Upper lobe of left lung (tissue), 6 donors: ENCODE data around the gene RPL38. TPM values are rescaled to one million over a fixed set of nuclear protein-coding genes. Genes with fewer than 3 reads are reported as not detected.

ENCODE experiments used
- ATAC-seq, 2 donors: fragments of 200-7000 bp; cut with Tn5 transposase; one replicate each; pipeline ENCODE4 v1.9.1; 2022; ENCODE audit warnings: mild to moderate bottlenecking in 2 of 2, moderate library complexity in 2 of 2; ENCODE audit not compliant: low FRiP score in 2 of 2
- DNase-seq, 2 donors: peaks; one replicate each; pipeline ENCODE4 v3.0.0-alpha.2; 2019 to 2020
- H3K27ac ChIP-seq, 4 donors: fragments of 200-600 bp; sonication (generic); one replicate each; pipeline ENCODE4 v1.5.1; 2016 to 2019
- H3K27me3 ChIP-seq, 4 donors: fragments of 200-600 bp; sonication (generic); one replicate each; pipeline ENCODE4 v1.5.1; 2017 to 2019
- H3K36me3 ChIP-seq, 4 donors: fragments of 200-600 bp; sonication (generic); one replicate each; pipeline ENCODE4 v1.5.1; 2016 to 2019
- H3K4me1 ChIP-seq, 4 donors: fragments of 200-600 bp; sonication (generic); one replicate each; pipeline ENCODE4 v1.5.1; 2018 to 2019
- H3K4me3 ChIP-seq, 4 donors: fragments of 200-600 bp; sonication (generic); one replicate each; pipeline ENCODE4 v1.5.1; 2017 to 2019; ENCODE audit warnings: mild to moderate bottlenecking in 2 of 4, moderate library complexity in 1 of 4
- H3K9me3 ChIP-seq, 4 donors: fragments of 200-600 bp; sonication (generic); one replicate each; pipeline ENCODE4 v1.5.1; 2018 to 2019
- EP300 ChIP-seq, 4 donors: sonication (generic); formaldehyde crosslinking; IDR thresholded peaks; one replicate each; pipeline ENCODE4 v1.5.1; 2017; ENCODE audit warnings: antibody characterized with exemption in 4 of 4, control low read depth in 2 of 4
- POLR2A ChIP-seq, 4 donors: fragments of 450-650 bp; IDR thresholded peaks; one replicate each; pipeline ENCODE4 v1.5.1; 2016 to 2017; ENCODE audit warnings: antibody characterized with exemption in 4 of 4, mild to moderate bottlenecking in 2 of 4
- POLR2AphosphoS5 ChIP-seq, 2 donors: sonication (generic); formaldehyde crosslinking; IDR thresholded peaks; one replicate each; pipeline ENCODE4 v1.5.1; 2017; ENCODE audit warnings: antibody characterized with exemption in 2 of 2
- WGBS, 2 donors: methylation state at CpG; one replicate each; pipeline ENCODE4 v1.1.5; 2017 to 2018; 5-methylcytosine and 5-hydroxymethylcytosine counted together
- total RNA-seq, 6 donors: library from RNA; depleted of rRNA in 4 of 6; stranded (reverse); fragments of >200 nt in 4 of 6; gene quantifications; one replicate each; pipeline versions ENCODE4 v1.1.0 to v1.2.1, GENCODE V29; 2016 to 2021
- TF ChIP-seq, protein P1 (sequence below), 6 experiments: fragments of 450-650 bp in 4 of 6; fragments of 200-600 bp in 2 of 6; sonication (generic) in 2 of 6; IDR thresholded peaks; one replicate each; pipeline ENCODE4 v1.5.1; 2016 to 2019; ENCODE audit warnings: antibody characterized with exemption in 6 of 6
- donor health status: DM: no; HTN: no; CAD: no; lungs with moderate emphysema.
- donor health status: DM: no; HTN: yes; CAD: no; lungs with severe emphysema.

RPL38 gene
- total RNA-seq, 6 donors from 2014 or later: 334 to 709 (median 485) TPM

GRCh38 chr17:74163271-74163821 is 40.1 kb upstream of the RPL38 start:
- no peaks in the 10 kb centered on the region for H3K36me3 ChIP-seq
- H3K27ac ChIP-seq: no peak overlapping the region
- H3K4me1 ChIP-seq: no peaks in the 10 kb centered on the region
- no peak overlapping the region for H3K4me3 ChIP-seq
- H3K27me3 ChIP-seq: no peaks in the 10 kb centered on the region
- TF ChIP-seq EP300 (IDR thresholded peaks at IDR 0.05) (no peak), POLR2AphosphoS5 (IDR thresholded peaks at IDR 0.05) (no peak), POLR2A (IDR thresholded peaks at IDR 0.05) (no peak)
- TF ChIP-seq, protein P1, sequence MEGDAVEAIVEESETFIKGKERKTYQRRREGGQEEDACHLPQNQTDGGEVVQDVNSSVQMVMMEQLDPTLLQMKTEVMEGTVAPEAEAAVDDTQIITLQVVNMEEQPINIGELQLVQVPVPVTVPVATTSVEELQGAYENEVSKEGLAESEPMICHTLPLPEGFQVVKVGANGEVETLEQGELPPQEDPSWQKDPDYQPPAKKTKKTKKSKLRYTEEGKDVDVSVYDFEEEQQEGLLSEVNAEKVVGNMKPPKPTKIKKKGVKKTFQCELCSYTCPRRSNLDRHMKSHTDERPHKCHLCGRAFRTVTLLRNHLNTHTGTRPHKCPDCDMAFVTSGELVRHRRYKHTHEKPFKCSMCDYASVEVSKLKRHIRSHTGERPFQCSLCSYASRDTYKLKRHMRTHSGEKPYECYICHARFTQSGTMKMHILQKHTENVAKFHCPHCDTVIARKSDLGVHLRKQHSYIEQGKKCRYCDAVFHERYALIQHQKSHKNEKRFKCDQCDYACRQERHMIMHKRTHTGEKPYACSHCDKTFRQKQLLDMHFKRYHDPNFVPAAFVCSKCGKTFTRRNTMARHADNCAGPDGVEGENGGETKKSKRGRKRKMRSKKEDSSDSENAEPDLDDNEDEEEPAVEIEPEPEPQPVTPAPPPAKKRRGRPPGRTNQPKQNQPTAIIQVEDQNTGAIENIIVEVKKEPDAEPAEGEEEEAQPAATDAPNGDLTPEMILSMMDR (IDR thresholded peaks at IDR 0.05): no peak
- ATAC-seq (peak in 1 of 2 donors; percentile 23), DNase-seq (no peak)
- 50 to 58% methylated on average over 11 of the region's 11 CpGs for WGBS, 2 donors
- H3K9me3 ChIP-seq: no peaks in the 10 kb centered on the region

DNA sequence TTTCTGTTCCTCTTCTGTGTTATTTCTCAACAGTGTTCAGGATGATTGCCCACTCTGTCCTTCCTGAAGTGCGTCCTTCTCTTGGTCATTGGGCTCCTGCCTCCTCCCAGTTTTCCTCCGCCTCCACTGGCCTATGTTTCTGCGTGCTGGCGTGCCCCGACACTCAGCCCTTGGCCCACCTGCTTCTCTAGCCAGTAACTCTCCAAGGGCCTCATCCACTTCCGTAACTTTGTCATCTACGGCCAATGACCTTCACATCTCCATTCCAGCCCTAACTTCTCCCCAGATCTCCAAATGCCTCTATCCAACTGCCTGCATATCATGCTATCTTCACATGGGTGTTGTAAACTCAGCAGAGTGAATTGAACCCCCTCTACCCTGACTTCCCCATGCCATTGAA is 39.6 kb upstream of the RPL38 start:
- H3K9me3 ChIP-seq: no peaks in the 10 kb centered on the region
- 75 to 78% methylated on average over 7 of the region's 7 CpGs for WGBS, 2 donors
- H3K27ac ChIP-seq: no peak overlapping the region
- no peaks in the 10 kb centered on the region for H3K4me1 ChIP-seq
- no peak for TF ChIP-seq POLR2AphosphoS5 (IDR thresholded peaks at IDR 0.05)
- TF ChIP-seq EP300 (IDR thresholded peaks at IDR 0.05): no peak
- TF ChIP-seq POLR2A (IDR thresholded peaks at IDR 0.05): no peak
- TF ChIP-seq, protein P1 (IDR thresholded peaks at IDR 0.05): no peak
- DNase-seq: no peak
- H3K4me3 ChIP-seq: no peak overlapping the region
- H3K36me3 ChIP-seq: no peaks in the 10 kb centered on the region
- ATAC-seq: no peak
- no peaks in the 10 kb centered on the region for H3K27me3 ChIP-seq

GRCh38 chr17:74164446-74165045 is 38.9 kb upstream of the RPL38 start:
- no peaks in the 10 kb centered on the region for H3K9me3 ChIP-seq
- TF ChIP-seq POLR2AphosphoS5 (IDR thresholded peaks at IDR 0.05) (no peak), POLR2A (IDR thresholded peaks at IDR 0.05) (no peak), EP300 (IDR thresholded peaks at IDR 0.05) (no peak)
- TF ChIP-seq, protein P1 (IDR thresholded peaks at IDR 0.05): no peak
- no peak for ATAC-seq
- no peaks in the 10 kb centered on the region for H3K4me1 ChIP-seq
- H3K36me3 ChIP-seq: no peaks in the 10 kb centered on the region
- no peak overlapping the region for H3K27ac ChIP-seq
- H3K27me3 ChIP-seq: no peaks in the 10 kb centered on the region
- WGBS, 2 donors: 86 to 90% methylated on average over 9 of the region's 9 CpGs
- H3K4me3 ChIP-seq: no peak overlapping the region
- DNase-seq: no peak

DNA sequence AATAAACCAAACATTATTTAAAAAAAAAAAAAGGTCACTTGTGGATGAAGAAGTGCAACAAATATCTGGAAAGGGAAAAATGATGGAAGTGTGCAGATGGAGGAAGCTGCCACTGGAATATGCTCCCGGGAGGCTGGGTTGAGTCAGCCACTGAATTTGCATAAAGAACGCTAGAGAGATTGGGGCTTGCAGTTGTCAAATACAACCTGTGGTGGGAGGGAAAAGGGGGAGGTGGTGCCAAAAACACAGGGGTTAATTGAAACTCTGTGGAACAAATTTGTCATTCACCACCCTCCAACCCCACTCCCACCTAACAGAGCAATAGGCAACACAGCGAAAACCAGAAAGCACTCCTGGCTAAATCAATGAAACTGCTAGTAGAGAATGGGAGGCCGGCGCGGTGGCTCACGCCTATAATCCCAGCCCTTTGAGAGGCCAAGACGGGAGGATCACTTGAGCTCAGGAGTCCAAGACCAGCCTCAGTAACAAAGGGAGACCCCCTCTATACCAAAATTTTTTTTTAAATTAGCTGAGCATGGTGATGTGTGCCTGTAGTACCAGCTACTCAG is 37.6 kb upstream of the RPL38 start:
- ATAC-seq: no peak
- H3K27ac ChIP-seq: no peak overlapping the region
- WGBS, 2 donors: 80 to 81% methylated on average over 8 of the region's 8 CpGs
- H3K27me3 ChIP-seq: no peaks in the 10 kb centered on the region
- no peaks in the 10 kb centered on the region for H3K4me1 ChIP-seq
- no peaks in the 10 kb centered on the region for H3K36me3 ChIP-seq
- TF ChIP-seq, protein P1 (IDR thresholded peaks at IDR 0.05): no peak
- DNase-seq: no peak
- H3K4me3 ChIP-seq: no peak overlapping the region
- H3K9me3 ChIP-seq: no peaks in the 10 kb centered on the region

GRCh38 chr17:74170924-74171323 is 32.6 kb upstream of the RPL38 start:
- H3K27ac ChIP-seq: no peak overlapping the region
- WGBS, 2 donors: 68 to 81% methylated on average over 1 of the region's 1 CpG
- no peaks in the 10 kb centered on the region for H3K9me3 ChIP-seq
- no peak for DNase-seq
- TF ChIP-seq, protein P1 (IDR thresholded peaks at IDR 0.05): no peak
- TF ChIP-seq EP300 (IDR thresholded peaks at IDR 0.05): no peak
- no peak for TF ChIP-seq POLR2AphosphoS5 (IDR thresholded peaks at IDR 0.05)
- TF ChIP-seq POLR2A (IDR thresholded peaks at IDR 0.05): no peak
- no peaks in the 10 kb centered on the region for H3K36me3 ChIP-seq
- H3K27me3 ChIP-seq: peaks cover 0 to 6% (median 0%) of the 10 kb centered on the region in 4 donors
- H3K4me3 ChIP-seq: no peak overlapping the region
- ATAC-seq: no peak
- no peaks in the 10 kb centered on the region for H3K4me1 ChIP-seq
